HEK293 (cell line): ENCODE data around the gene PDE3B.

Source experiments
- AEBP2 ChIP-seq: fragments of 450-650 bp; formaldehyde crosslinking; IDR thresholded peaks from 2 replicates; pipeline ENCODE4 v1.5.1; 2016; ENCODE audit warnings: missing biosample characterization, missing genetic modification characterization, borderline replicate concordance
- FEZF1 ChIP-seq: fragments of 450-650 bp; formaldehyde crosslinking; IDR thresholded peaks from 2 replicates; pipeline ENCODE4 v1.5.1; 2016; ENCODE audit warnings: missing biosample characterization, missing genetic modification characterization
- KLF7 ChIP-seq: fragments of 450-650 bp; formaldehyde crosslinking; IDR thresholded peaks from 2 replicates; pipeline ENCODE4 v1.5.1; 2016; ENCODE audit warnings: missing biosample characterization, missing genetic modification characterization, borderline replicate concordance
- MZF1 ChIP-seq: fragments of 450-650 bp; formaldehyde crosslinking; IDR thresholded peaks from 2 replicates; pipeline ENCODE4 v1.5.1; 2017; ENCODE audit warnings: missing biosample characterization, missing genetic modification characterization, borderline replicate concordance
- ZIC2 ChIP-seq: fragments of 450-650 bp; formaldehyde crosslinking; IDR thresholded peaks from 2 replicates; pipeline ENCODE4 v1.5.1; 2016; ENCODE audit warnings: missing biosample characterization, missing genetic modification characterization
- ZNF112 ChIP-seq: fragments of 450-650 bp; formaldehyde crosslinking; IDR thresholded peaks from 2 replicates; pipeline ENCODE4 v1.5.0; 2017; ENCODE audit warnings: missing biosample characterization, missing genetic modification characterization
- ZNF132 ChIP-seq: fragments of 450-650 bp; formaldehyde crosslinking; IDR thresholded peaks from 2 replicates; pipeline ENCODE4 v1.5.1; 2017; ENCODE audit warnings: missing biosample characterization, missing genetic modification characterization, borderline replicate concordance
- ZNF148 ChIP-seq: fragments of 450-650 bp; formaldehyde crosslinking; IDR thresholded peaks from 2 replicates; pipeline ENCODE4 v1.5.0; 2017; ENCODE audit warnings: missing biosample characterization, missing genetic modification characterization, borderline replicate concordance
- ZNF202 ChIP-seq: fragments of 450-650 bp; formaldehyde crosslinking; IDR thresholded peaks from 2 replicates; pipeline ENCODE4 v1.5.1; 2016; ENCODE audit warnings: missing biosample characterization, missing genetic modification characterization, borderline replicate concordance
- ZNF214 ChIP-seq: fragments of 450-650 bp; formaldehyde crosslinking; IDR thresholded peaks from 2 replicates; pipeline ENCODE4 v1.5.1; 2017; ENCODE audit warnings: missing biosample characterization, mild to moderate bottlenecking, missing genetic modification characterization, borderline replicate concordance
- ZNF274 ChIP-seq, 2 experiments: fragments of 200-500 bp in 1 of 2; fragments of 450-650 bp in 1 of 2; sonication (Bioruptor generic) in 1 of 2; formaldehyde crosslinking in 1 of 2; IDR thresholded peaks; 2 replicates each; pipeline versions ENCODE4 v1.5.1 to v1.6.1; 2014 to 2016; ENCODE audit warnings: borderline replicate concordance in 1 of 2, inconsistent platforms in 1 of 2, low read length in 1 of 2, missing biosample characterization in 1 of 2, missing genetic modification characterization in 1 of 2
- ZNF311 ChIP-seq: fragments of 450-650 bp; formaldehyde crosslinking; IDR thresholded peaks from 2 replicates; pipeline ENCODE4 v1.5.1; 2017; ENCODE audit warnings: missing biosample characterization, missing genetic modification characterization, borderline replicate concordance
- ZNF354C ChIP-seq: fragments of 450-650 bp; formaldehyde crosslinking; IDR thresholded peaks from 2 replicates; pipeline ENCODE4 v1.5.1; 2016; ENCODE audit warnings: missing biosample characterization, missing genetic modification characterization, low read depth, borderline replicate concordance
- ZNF404 ChIP-seq: fragments of 450-650 bp; formaldehyde crosslinking; IDR thresholded peaks from 2 replicates; pipeline ENCODE4 v1.5.1; 2017; ENCODE audit warnings: missing biosample characterization, missing genetic modification characterization
- ZNF416 ChIP-seq: fragments of 450-650 bp; formaldehyde crosslinking; IDR thresholded peaks from 2 replicates; pipeline ENCODE4 v1.5.1; 2016; ENCODE audit warnings: missing biosample characterization, missing genetic modification characterization
- ZNF449 ChIP-seq: fragments of 450-650 bp; formaldehyde crosslinking; IDR thresholded peaks from 2 replicates; pipeline ENCODE4 v1.5.1; 2017; ENCODE audit warnings: missing biosample characterization, mild to moderate bottlenecking, missing genetic modification characterization, moderate library complexity
- ZNF513 ChIP-seq: fragments of 450-650 bp; IDR thresholded peaks from 2 replicates; pipeline ENCODE4 v1.5.1; 2018; ENCODE audit warnings: missing biosample characterization, missing genetic modification characterization
- ZNF558 ChIP-seq: fragments of 450-650 bp; formaldehyde crosslinking; IDR thresholded peaks from 2 replicates; pipeline ENCODE4 v1.5.1; 2016; ENCODE audit warnings: missing biosample characterization, missing genetic modification characterization
- ZNF792 ChIP-seq: fragments of 450-650 bp; formaldehyde crosslinking; IDR thresholded peaks from 2 replicates; pipeline ENCODE4 v1.5.1; 2016; ENCODE audit warnings: missing biosample characterization, missing genetic modification characterization
- ZSCAN16 ChIP-seq: fragments of 450-650 bp; formaldehyde crosslinking; IDR thresholded peaks from 2 replicates; pipeline ENCODE4 v1.5.1; 2016; ENCODE audit warnings: missing biosample characterization, missing genetic modification characterization
- TF ChIP-seq, protein P1 (sequence below): fragments of 450-650 bp; formaldehyde crosslinking; IDR thresholded peaks from 2 replicates; pipeline ENCODE4; 2016; ENCODE audit warnings: missing biosample characterization, missing genetic modification characterization
- TF ChIP-seq, protein P2 (sequence below): fragments of 450-650 bp; formaldehyde crosslinking; IDR thresholded peaks from 2 replicates; pipeline ENCODE4 v1.5.1; 2016; ENCODE audit warnings: missing biosample characterization, missing genetic modification characterization, low read depth
- TF ChIP-seq, protein P3 (sequence below): fragments of 450-650 bp; formaldehyde crosslinking; conservative IDR thresholded peaks from 2 replicates; pipeline ENCODE4 v1.5.1; 2016; ENCODE audit warnings: low read depth, missing biosample characterization, missing genetic modification characterization

PDE3B gene

DNA sequence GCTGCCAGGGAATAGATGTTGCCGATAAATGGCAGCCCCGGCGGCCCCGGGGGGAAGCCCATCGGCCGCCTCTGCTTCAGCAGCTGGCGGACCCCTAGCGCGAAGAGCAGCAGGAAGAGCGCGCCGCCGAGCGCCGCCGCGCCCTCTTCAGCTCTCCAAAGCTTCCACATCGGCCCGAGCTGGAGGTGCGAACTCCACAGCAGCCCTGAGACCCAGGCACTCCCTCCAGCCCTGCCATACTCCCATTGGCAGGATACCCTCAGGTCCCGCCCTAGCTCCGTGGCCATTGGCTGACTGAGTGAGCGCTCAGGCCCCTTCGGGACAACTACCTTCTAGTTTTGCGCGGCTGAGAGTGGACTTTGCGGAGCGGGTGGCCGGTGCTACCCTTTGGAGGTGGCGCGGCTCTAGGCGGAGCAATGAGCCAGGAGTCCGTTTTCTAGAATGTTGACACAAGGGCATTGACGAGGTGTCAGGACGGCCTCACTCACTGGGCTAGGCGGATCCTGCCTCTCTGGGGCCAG is 248.5 kb downstream of the PDE3B start, which contains the start of gene CYP2R1 (continued):
- TF ChIP-seq, protein P1, sequence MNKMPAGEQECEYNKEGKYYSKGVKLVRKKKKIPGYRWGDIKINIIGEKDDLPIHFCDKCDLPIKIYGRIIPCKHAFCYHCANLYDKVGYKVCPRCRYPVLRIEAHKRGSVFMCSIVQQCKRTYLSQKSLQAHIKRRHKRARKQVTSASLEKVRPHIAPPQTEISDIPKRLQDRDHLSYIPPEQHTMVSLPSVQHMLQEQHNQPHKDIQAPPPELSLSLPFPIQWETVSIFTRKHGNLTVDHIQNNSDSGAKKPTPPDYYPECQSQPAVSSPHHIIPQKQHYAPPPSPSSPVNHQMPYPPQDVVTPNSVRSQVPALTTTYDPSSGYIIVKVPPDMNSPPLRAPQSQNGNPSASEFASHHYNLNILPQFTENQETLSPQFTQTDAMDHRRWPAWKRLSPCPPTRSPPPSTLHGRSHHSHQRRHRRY (tag by site-specific recombination) = no peak
- no peak for TF ChIP-seq ZNF274 (IDR thresholded peaks at IDR 0.05; ENCODE audit: low read length)
- TF ChIP-seq ZNF274 (tag by site-specific recombination; IDR thresholded peaks at IDR 0.05; ENCODE audit: borderline replicate concordance) = no peak
- TF ChIP-seq ZNF792 (tag by site-specific recombination) = no peak
- peak; percentile 44; the same call in 1 of the 2 replicates for TF ChIP-seq ZIC2
- TF ChIP-seq, protein P2, sequence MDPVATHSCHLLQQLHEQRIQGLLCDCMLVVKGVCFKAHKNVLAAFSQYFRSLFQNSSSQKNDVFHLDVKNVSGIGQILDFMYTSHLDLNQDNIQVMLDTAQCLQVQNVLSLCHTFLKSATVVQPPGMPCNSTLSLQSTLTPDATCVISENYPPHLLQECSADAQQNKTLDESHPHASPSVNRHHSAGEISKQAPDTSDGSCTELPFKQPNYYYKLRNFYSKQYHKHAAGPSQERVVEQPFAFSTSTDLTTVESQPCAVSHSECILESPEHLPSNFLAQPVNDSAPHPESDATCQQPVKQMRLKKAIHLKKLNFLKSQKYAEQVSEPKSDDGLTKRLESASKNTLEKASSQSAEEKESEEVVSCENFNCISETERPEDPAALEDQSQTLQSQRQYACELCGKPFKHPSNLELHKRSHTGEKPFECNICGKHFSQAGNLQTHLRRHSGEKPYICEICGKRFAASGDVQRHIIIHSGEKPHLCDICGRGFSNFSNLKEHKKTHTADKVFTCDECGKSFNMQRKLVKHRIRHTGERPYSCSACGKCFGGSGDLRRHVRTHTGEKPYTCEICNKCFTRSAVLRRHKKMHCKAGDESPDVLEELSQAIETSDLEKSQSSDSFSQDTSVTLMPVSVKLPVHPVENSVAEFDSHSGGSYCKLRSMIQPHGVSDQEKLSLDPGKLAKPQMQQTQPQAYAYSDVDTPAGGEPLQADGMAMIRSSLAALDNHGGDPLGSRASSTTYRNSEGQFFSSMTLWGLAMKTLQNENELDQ (tag by site-specific recombination) = no peak
- TF ChIP-seq ZNF354C (tag by site-specific recombination) = no peak
- TF ChIP-seq ZNF513 = no peak
- TF ChIP-seq, protein P3, sequence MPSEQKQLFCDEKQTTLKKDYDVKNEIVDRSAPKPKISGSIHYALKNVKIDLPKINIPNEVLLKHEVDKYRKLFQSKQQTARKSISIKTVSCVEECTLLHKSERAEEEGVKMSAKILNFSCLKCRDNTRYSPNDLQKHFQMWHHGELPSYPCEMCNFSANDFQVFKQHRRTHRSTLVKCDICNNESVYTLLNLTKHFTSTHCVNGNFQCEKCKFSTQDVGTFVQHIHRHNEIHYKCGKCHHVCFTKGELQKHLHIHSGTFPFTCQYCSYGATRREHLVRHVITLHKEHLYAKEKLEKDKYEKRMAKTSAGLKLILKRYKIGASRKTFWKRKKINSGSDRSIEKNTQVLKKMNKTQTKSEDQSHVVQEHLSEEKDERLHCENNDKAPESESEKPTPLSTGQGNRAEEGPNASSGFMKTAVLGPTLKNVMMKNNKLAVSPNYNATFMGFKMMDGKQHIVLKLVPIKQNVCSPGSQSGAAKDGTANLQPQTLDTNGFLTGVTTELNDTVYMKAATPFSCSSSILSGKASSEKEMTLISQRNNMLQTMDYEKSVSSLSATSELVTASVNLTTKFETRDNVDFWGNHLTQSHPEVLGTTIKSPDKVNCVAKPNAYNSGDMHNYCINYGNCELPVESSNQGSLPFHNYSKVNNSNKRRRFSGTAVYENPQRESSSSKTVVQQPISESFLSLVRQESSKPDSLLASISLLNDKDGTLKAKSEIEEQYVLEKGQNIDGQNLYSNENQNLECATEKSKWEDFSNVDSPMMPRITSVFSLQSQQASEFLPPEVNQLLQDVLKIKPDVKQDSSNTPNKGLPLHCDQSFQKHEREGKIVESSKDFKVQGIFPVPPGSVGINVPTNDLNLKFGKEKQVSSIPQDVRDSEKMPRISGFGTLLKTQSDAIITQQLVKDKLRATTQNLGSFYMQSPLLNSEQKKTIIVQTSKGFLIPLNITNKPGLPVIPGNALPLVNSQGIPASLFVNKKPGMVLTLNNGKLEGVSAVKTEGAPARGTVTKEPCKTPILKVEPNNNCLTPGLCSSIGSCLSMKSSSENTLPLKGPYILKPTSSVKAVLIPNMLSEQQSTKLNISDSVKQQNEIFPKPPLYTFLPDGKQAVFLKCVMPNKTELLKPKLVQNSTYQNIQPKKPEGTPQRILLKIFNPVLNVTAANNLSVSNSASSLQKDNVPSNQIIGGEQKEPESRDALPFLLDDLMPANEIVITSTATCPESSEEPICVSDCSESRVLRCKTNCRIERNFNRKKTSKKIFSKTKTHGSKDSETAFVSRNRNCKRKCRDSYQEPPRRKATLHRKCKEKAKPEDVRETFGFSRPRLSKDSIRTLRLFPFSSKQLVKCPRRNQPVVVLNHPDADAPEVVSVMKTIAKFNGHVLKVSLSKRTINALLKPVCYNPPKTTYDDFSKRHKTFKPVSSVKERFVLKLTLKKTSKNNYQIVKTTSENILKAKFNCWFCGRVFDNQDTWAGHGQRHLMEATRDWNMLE (tag by site-specific recombination) = no peak
- TF ChIP-seq ZNF558 (tag by site-specific recombination) = no peak
- TF ChIP-seq AEBP2 (tag by site-specific recombination) = no peak
- TF ChIP-seq ZNF404 (tag by site-specific recombination) = no peak
- no peak for TF ChIP-seq KLF7 (tag by site-specific recombination)
- no peak for TF ChIP-seq ZNF311 (tag by site-specific recombination)
- no peak for TF ChIP-seq ZSCAN16 (tag by site-specific recombination)
- no peak for TF ChIP-seq ZNF416 (tag by site-specific recombination)
- no peak for TF ChIP-seq ZNF148
- no peak for TF ChIP-seq ZNF112 (tag by site-specific recombination)
- TF ChIP-seq FEZF1 = no peak
- TF ChIP-seq ZNF202 (tag by site-specific recombination) = no peak
- TF ChIP-seq ZNF132 (tag by site-specific recombination) = no peak
- no peak for TF ChIP-seq ZNF449 (tag by site-specific recombination)
- no peak for TF ChIP-seq ZNF214 (tag by site-specific recombination)
- TF ChIP-seq MZF1 (tag by site-specific recombination) = no peak
